HG03457 (cell line): ENCODE results near the gene IWS1.

Experiments used
- ATAC-seq: cut with Tn5 transposase; IDR thresholded peaks from one replicate; pipeline ENCODE4 v1.9.1; 2021; ENCODE audit warnings: moderate number of reproducible peaks; ENCODE audit not compliant: unreplicated experiment

IWS1 gene

DNA sequence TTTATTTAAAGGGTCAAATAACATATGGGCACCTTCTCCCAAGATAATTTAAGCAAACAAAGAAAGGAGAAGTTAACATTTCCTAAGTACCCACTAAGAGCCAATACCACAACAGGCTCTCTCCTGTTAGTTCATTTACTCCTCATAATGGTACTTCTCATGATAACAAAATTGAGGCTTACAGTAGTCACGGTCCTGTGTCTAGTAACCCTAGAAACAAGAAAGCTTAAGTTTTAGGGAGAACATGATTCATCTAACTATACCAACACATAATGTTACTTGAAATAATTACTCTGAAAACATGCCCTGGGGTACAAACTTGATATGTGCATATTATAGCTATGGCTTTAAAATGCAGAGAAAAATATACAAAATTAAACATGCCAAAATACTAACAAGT is 19.8 kb downstream of the IWS1 start:
- ATAC-seq: no peak

- ATAC-seq: no peak
Observed at GRCh38 chr2:127504552-127505430, 21.5 kb downstream of the IWS1 start.

- ATAC-seq: no peak
Observed at GRCh38 chr2:127503491-127503890, 22.8 kb downstream of the IWS1 start.

DNA sequence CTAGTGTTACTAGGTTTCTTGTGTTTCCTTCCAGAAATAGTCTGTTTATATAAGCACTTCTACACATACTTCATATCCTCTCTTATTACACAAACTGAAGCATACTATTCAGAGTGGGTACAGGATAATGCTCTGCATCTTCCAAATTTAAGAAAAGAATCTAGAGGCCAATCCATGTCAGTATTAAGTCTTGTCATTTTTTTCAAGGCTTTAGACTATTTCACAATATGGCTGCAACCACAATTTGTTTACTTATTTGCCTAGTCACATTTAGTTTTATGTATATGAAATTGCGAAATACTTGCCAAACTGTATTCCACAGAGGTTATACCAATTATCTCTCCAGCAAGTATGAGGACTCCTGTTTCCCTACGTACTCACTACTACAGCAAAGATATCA is 27.9 kb downstream of the IWS1 start:
- ATAC-seq: no peak

GRCh38 chr2:127490283-127490682 is 36.0 kb downstream of the IWS1 start:
- no peak for ATAC-seq

- ATAC-seq: no peak
Observed at GRCh38 chr2:127486247-127487058, 39.8 kb downstream of the IWS1 start.

DNA sequence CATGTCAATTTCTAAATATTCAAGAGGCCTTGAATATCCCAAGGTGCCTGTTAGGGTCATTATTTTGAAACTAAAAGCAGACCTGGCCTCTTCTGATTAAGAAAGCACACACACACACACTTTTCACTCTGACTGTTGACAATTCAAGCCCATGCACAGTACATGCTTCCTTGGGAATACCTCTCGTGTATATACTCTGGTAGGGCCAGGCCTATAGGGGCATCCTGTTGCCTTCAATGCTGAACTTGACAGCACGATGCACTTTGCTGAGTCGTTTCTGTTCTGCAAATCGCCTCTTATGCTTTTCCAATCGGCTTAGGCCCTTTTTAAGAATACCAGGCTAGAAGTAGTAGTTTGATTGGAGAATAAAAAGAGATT is 40.6 kb downstream of the IWS1 start:
- ATAC-seq: no peak

GRCh38 chr2:127485051-127485693 is 41.1 kb downstream of the IWS1 start:
- no peak for ATAC-seq

DNA sequence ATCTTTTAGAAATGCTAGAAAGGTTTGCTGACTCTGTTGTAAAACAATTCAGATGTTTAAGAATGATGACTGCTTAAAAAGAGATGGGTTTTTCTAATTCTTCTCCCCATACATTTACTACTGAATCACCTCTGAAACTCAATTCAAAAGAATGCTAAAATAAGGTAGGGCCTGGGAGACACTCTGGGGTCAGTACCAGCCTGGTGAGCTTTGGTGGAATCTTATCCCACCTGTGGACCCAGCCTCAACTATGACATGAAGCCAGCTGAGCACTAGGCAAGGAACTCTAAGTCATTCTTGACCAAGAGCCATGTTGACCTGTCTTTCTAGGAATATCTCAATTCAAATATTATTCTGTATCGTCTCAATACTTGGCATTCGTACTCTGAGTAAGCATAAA is 44.3 kb downstream of the IWS1 start:
- no peak for ATAC-seq

DNA sequence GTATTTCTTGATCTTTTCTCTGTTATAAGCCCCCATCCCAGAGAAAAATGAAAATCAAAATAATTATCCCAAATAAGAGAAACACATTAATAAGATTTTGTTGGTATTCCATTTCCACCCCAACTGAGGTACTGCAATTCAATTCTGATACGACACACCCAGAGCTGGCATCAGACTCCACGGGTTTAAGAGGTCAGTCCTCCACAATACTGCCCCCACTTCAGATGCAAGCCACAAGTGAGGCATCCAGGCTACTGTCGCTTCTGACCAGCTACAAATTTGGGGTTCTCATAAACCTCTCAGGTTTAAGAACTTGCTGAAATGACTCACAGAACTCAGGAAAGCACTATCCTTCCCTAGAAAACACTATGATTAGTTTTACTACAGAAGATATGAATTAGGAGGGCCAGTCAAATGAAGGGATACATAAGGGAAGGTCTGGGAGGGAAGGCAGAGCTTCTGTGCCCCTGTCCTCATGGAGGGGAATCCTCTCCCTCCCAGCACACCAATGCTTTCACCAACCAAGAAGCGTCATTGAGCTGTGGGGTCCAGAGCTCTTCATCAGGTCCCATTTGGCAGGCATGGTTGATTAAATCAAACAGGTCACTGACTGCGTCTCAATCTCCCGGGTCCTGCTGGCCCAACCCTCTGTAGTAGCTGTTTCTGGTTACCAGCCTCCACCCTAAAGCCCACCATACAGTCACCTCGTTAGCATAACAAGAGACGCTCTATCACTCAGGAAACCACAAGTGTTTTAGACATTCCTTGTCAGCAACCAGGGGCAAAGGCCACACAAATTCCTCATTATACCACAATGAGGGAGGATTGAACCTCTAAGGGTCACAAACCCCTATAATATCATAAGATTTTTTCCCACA is 46.2 kb downstream of the IWS1 start:
- no peak for ATAC-seq

DNA sequence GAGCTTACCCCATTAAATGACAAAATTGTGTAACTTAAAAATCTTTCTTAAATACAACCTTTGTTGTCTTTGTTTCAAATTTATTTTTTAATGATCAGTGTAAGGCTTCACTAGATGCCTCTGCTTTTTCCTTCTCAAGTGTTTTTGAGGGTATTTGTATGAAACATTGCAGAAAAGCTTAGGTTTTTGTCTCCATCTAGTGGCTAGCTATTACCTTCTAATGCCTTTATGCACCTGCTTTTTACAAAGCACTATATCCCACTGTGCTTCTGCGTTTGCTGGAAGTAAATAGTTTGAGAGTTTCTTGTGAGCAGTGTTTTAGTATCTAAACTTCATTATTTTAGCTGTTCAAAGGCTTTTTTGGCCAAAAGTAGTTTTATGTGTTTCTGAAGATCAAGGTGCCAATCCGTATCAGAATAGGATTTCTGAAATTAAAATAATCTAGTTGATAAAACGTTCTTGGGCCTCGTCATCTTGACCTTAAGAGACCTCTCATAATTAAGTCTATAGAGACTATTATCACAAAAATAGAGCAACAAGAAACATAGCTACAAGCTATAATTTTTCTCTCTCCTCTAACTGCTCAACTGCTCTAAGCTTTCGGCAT is 47.0 kb downstream of the IWS1 start:
- ATAC-seq: no peak

- no peak for ATAC-seq
Observed at GRCh38 chr2:127475788-127476187, 50.5 kb downstream of the IWS1 start.

GRCh38 chr2:127472268-127472667 is 54.0 kb downstream of the IWS1 start:
- no peak for ATAC-seq

DNA sequence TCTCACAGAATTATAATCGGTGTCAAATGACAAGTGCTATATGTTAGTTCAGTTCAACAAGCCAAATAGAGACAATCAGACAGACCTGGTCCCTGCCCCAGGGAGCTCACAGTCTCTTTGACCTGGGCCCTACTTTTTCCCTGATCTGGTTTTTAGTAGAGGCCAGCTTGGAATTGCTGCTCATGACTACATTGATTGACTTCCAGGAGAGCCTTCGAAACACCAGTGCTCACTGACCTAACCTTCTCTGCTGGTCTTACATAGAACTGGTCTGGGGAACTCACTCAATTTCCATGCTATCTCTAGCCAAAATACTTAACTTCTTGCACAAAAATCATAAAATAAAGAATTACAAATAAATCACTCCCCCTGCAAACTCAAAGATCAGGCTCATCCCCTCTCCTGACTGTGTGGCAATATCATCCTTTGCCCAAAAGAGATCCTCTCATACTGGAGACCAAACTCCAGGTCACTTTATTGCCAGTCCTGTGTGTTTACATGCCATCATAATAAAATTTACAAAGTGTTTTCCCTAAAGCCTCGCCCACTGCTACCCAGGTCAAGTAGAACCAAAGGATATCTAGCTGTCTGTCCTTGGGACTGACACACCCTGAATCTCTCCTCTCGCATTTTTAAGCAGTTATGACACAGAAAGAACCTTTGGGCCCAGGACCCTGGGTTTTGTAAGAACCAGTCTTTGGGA is 54.9 kb downstream of the IWS1 start:
- no peak for ATAC-seq

GRCh38 chr2:127469974-127470373 is 56.3 kb downstream of the IWS1 start:
- ATAC-seq: no peak

GRCh38 chr2:127469051-127469450 is 57.2 kb downstream of the IWS1 start:
- ATAC-seq: no peak

GRCh38 chr2:127465258-127465657 is 61.0 kb downstream of the IWS1 start:
- no peak for ATAC-seq

DNA sequence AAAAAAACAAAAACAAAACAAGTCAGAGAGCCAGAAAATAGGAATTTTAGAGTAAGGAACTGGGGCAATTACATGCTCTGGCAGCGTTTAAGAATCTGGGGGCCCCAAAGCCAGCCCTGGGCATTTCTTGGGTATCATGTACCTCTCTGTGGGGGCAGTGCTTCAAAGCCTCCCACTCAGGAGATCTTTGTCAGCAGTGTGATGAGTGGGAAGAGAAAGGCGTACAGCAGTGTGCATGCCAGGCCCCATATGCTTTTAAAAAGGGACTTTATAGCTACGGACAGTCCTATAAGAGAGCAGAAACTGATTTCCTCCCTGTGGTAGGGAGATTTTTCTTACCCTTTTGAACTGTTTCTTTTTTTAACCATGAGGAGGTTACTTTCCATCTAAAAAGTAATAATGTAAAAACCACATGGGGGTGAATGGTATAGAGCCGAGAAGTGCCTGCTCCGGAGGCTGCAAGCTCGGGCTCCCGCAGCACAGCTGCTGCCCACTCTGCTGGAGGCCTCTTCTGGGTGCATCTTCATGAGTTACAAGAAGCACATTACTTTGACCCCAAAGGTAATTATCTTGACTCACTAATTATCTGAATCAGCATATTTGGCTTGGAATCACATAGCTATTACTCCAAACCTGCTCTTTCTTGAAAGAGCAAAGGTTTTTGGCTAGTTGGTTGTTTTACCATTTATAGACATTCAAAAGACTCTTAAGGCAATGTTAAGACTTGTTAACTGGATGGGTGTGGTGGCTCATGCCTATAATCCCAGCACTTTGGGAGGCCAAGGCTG is 61.6 kb downstream of the IWS1 start:
- no peak for ATAC-seq
